Activated CD8-positive, alpha-beta memory T cell treated with anti-CD3 and anti-CD28 coated beads for 36 hours (primary cell): ENCODE results near the gene LZTFL1. TPM values are rescaled to one million over a fixed set of nuclear protein-coding genes. Genes with fewer than 3 reads are reported as not detected.
"Not testable (repeated sequence)": the region's sequence is repeated elsewhere in the genome, so short reads cannot be mapped to it uniquely, and the experiment has no call there.

Experiments used
- CTCF ChIA-PET: fragments of 350-600 bp; sonication (Branson Sonifier 250); formaldehyde crosslinking; loops from one replicate; lab custom pipeline; 2021; ENCODE audit warnings: antibody characterized with exemption; lab: Charles Lee
- POLR2A ChIA-PET: fragments of 350-600 bp; sonication (Branson Sonifier 250); formaldehyde crosslinking; loops from one replicate; lab custom pipeline; 2021; ENCODE audit warnings: antibody characterized with exemption; lab: Charles Lee
- total RNA-seq, 2 experiments: library from RNA; stranded (reverse); gene quantifications; one replicate each; pipeline ENCODE4 v1.2.3, GENCODE V29; 2021

LZTFL1 gene
- total RNA-seq, 2 experiments from 2014 or later, result 9.7 to 10.8 TPM

DNA sequence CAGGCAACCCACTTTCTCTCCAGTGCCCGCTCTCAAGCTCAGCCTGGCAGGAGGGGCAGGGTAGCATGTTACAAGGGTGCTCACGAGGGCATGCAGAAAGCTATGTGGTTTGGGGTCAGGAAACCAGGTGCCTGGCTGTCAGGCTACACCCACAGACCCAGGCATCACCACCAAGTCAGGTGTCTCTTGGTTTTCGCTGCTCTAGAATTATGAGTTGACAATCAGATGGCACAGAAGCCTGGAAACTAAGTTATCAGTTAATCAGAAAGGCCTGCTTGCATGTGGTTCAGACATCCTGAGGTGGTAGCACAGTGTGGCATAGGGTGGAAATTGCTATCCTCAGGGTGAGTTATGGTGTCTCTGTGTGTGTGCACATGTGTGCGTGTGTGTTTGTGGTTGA is 28.2 kb upstream of the LZTFL1 start:
- ChIA-PET CTCF (no interaction called here), POLR2A (no interaction called here)

- POLR2A ChIA-PET, result no interaction called here
- CTCF ChIA-PET, result no interaction called here
Measured at GRCh38 chr3:45869638-45870037, 27.7 kb upstream of the LZTFL1 start.

DNA sequence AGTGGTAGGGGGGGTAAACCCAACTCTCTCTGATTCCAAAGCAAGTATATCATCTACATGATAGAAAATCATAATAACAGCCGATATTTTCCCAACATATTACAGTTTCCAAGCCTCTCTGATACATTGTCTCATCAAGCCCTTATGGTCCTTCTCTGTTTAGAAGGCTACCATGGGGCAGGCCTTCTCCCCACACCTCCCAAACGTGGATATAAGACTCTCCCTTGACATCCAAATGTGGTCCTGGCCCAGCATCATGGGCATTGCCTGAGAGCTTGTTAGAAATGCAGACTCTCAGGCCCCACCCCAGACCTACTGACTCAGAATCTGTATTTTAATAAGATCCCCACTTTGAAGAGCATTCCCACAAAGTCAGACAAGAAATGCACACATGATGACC is 26.7 kb upstream of the LZTFL1 start:
- CTCF ChIA-PET, result no interaction called here
- POLR2A ChIA-PET, result no interaction called here

DNA sequence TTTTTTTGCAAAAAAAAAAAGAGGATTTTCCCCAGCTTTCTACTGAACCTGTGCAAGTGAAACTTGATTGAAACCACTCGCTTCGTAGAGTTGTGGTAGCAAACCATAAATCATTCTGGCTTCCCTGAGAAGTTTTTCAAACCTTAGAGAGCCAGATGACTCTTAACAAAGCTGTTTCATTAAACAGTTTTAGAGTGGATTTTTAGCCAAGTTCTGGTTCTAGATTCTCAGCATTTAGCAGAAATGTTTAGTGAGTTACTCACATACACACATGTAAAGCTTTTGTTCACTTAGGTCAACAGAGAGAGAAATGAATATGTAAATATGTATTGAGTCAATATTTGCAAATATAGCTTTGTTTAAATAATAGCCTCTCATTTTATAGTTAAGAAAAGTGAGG is 26.3 kb upstream of the LZTFL1 start:
- ChIA-PET POLR2A (no interaction called here), CTCF (no interaction called here)

DNA sequence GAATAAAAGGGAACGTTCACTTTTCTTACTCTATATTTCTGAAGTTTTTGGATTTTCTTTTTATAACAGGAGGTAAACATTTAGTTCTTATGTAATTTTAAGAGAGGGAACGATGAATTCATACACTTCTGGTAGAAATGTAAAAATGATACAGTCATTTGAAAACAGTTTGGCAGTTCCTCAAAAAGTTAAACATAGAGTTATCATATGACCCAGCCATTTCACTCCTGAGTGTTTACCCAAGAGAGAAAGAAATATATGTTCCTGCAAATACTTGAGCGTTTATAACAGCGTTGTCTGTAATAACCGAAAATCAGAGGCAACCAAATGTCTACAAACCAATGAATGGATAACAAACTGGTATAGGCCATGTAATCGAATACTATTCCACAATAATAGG is 23.6 kb upstream of the LZTFL1 start:
- POLR2A ChIA-PET, result interaction anchor here (1.5 kb wide), 1 partner anchor 16 kb away, joined by 7 read pairs; no protein-coding TSS in a partner anchor
- CTCF ChIA-PET, result interaction anchor here (0.9 to 1.6 kb wide), 4 partner anchors 16 to 50 kb away, joined by 3 to 7 read pairs (median 5); partner anchors contain the start of gene CCR9

DNA sequence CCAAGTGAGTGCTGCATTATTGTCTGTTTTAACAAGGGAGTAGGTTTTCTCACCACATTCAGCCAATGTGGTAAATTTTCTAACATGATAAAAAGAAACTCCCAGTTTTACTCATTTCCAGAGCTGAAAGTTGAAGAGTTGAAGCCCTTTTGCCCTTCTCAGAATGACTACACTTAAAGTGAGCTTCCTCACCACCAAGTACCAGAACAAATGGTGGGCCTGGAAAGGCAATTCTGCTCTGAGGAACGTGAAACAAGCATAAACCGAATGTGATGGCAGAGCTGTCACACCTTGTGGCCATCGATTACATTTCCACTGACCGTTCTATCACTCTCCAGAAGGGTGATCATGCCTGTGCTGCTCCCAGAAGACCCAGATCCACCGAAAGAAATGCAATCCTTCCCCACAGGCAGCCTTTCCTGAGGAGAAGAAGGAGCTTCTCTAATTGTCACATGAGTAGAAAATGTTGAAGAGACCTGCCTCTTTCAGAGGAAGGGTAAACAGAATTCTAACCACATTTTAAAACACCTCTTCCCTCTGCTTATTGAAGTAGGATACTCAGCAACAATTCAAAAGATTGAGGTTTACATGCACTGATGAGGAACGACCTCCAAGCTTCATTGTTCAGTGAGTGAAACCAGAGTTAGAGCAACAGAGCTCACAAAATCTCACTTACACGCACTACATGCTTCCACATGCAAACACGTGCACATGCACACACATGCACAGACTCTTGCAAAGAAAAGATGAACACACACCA is 23.0 kb upstream of the LZTFL1 start:
- POLR2A ChIA-PET, result interaction anchor here (0.5 to 1.5 kb wide), 3 partner anchors 16 to 489 kb away, joined by 3 to 7 read pairs (median 3); no protein-coding TSS in a partner anchor
- CTCF ChIA-PET, result interaction anchor here (0.7 to 1.6 kb wide), 6 partner anchors 16 to 51 kb away, joined by 3 to 7 read pairs (median 4); partner anchors contain the start of gene CCR9

DNA sequence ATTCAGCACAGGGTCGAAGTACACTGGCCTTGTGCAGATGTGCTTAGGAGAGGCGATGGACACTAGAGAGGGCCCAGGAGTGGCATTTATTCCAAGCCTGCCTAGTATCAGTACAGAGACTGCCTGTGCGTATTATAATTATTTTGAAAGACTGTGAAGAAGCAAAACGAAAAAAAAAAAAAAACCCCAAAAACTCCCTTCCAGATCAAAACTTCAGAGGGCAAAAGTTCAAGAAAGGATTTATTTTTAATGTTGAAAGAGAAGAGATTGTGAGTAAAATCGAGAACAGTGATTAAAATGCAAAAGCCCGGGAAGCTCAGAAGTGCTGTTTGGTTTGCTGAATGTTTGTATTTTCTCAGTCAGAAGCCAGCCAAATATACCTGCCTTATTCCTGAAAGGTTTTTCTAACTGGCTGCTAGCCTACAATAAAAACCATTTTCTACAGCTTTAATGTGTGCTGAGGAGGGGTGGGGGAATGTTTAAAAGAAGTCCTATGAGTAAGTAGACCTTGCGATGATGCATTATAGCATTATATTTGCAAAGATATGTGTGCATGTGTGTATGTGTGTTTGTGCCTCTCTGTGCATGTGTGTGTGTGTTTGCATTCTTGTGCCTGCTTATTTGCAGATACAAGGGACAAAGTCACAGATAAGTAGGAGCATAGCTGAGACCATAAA is 19.3 kb upstream of the LZTFL1 start:
- ChIA-PET CTCF (interaction anchor here (0.7 to 1.1 kb wide), 4 partner anchors 11 to 437 kb away, joined by 3 to 5 read pairs (median 3); no protein-coding TSS in a partner anchor), POLR2A (interaction anchor here (0.7 kb wide), 2 partner anchors 158 to 206 kb away, joined by 3 to 6 read pairs; no protein-coding TSS in a partner anchor)

DNA sequence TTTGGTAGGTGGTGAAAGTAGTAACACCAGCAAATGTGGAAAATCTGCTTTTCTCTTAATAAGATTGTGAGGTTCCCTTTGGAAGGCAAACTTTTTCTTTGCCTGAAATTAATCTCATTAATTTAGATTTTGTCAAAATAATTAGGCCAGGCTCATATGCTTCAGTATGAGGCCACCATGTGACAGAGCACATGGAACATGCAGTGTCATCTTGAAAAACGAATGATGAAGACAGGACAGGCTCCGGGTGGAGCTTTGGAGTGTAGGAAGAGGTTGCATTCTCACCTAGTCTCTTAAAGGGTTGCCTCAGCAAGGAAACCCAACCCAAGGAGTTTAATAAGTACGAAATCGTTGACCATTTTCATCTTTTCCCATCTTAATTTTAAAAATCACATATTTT is 18.6 kb upstream of the LZTFL1 start:
- ChIA-PET POLR2A (no interaction called here), CTCF (no interaction called here)

DNA sequence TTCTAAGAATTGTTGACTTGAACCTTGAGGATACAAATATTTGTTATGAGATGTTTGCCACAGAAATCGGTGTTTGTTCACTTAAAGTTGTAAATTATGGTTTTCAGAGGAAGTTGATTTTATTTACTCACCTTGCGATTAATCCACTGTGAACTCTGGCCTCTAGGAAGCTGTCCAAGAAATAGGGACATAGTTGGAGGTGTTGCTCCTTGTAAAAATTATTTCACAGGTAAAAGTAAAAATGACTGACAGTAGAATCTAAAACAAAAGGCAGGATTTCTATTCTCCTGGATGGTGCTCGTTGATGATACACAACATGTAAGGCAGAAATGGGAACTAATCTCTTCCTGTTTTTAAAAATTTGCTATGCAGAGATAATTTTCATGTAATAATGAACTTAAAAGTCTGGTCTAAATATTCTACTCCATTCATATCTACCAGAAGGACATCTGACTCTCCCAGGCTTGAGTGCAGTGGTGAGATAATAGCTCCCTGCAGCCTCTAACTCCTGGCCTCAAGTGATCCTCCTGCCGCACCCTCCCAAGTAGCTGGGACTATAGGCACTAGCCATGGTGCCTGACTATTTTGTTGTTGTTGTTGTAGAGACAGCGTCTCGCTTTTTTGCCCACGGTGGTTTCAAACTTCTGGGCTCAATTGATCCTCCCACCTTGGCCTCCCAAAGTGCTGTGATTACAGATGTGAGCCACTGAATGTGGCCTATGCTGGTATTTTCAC is 17.1 kb upstream of the LZTFL1 start:
- POLR2A ChIA-PET, result no interaction called here
- CTCF ChIA-PET, result no interaction called here

DNA sequence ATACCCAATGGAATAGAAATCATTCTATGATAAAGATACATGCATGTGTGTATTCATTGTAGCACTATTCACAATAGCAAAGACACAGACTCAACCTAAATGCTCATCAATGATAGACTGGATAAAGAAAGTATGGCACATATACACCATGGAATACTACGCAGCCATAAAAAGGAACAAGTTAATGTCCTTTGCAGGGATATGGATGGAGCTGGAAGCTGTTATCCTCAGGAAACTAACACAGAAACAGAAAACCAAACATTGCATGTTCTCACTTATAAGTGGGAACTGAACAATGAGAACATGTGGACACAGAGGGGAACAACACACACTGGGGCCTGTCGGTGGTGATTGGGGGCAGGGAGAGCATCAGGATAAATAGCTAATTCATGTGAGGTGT is 15.1 kb upstream of the LZTFL1 start:
- CTCF ChIA-PET, POLR2A ChIA-PET: not testable (repeated sequence)

- CTCF ChIA-PET, POLR2A ChIA-PET: not testable (repeated sequence)
Measured at GRCh38 chr3:45856323-45856722, 14.4 kb upstream of the LZTFL1 start.

DNA sequence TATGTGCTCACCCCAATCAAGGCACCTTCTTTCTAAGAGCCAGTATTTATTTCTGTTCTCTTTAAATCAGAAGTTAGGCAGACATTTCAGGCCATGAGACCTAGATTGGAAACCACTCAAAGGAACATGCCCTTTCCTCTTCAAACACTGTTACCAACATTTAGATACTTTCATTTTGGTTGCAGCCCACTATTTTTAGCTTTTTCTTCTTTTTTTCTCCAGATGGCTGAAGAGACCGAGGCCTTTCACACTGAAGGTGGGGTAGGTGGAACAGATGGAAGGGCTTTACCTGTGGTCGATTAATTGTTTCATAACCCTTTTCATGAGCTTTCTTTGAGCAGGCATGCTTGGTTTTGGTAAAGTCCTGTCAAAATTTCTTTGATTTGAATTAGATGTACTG is 10.9 kb upstream of the LZTFL1 start:
- ChIA-PET CTCF (no interaction called here), POLR2A (no interaction called here)

GRCh38 chr3:45848392-45848791 is 6.5 kb upstream of the LZTFL1 start:
- ChIA-PET CTCF (no interaction called here), POLR2A (no interaction called here)

GRCh38 chr3:45844616-45845015 is 2.7 kb upstream of the LZTFL1 start:
- ChIA-PET POLR2A (no interaction called here), CTCF (no interaction called here)

DNA sequence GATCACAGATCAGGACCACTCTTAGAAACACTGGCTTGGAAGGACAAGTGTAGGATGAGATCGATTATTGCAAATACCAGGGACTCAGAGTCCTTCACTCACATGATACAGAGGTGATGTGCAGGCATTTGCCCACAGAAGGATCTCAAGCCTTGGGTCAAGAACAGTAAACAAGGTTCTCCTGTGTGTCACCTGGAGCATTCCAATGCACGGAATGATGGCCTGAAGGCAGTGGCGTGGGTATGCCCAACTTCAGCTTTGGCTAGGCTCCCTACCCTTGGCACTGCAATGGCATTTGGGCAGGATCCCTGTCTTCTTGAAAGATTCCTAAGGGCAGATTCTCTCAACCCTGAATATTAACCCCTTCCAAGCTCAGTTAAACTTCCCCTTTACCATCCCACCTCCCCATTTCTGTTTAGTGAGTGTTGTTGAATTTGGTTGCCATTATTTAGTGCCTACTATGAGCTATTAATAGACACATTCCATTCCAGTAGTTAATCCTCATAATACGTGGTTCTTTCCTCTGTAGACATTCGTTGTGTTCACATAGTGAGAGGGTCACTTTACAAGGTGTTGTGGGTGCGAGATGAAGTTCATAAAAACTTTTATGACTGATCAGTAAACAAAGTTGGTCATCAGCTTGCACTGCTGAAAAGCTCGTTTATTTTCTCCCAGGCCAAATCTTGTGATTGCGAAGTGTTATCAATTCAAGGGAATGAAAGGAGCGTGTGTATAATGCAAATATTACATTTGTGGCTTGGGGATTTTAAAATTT is 1.1 kb upstream of the LZTFL1 start:
- ChIA-PET POLR2A (no interaction called here), CTCF (interaction anchor here (1.3 to 2.8 kb wide), 3 partner anchors 11 to 86 kb away, joined by 3 to 11 read pairs (median 4); no protein-coding TSS in a partner anchor)

DNA sequence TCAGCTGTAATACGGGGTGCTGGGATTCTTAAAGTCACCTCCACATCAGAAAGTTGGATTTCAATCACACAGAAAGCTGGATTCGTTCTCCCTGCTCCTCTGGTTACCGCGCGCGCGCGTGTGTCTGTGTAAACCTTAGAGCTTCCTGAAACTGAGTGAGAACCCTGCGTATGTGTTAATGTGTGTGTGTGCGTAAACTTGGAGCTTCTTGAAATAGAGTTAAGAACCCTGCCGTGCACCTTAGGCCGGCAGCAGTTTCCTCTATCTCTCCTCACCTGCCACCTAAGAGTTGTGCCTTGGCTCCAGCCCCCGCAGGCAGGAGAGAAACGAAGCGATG is 531 bp downstream of the LZTFL1 start:
- CTCF ChIA-PET, result interaction anchor here (0.9 to 2.8 kb wide), 3 partner anchors 81 to 98 kb away, joined by 3 to 11 read pairs (median 4); no protein-coding TSS in a partner anchor

GRCh38 chr3:45838466-45838865 is 3.5 kb downstream of the LZTFL1 start:
- ChIA-PET CTCF (interaction anchor here (1.1 kb wide), 1 partner anchor 100 kb away, joined by 3 read pairs; no protein-coding TSS in a partner anchor), POLR2A (no interaction called here)

More for the DNA sequence above, 531 bp downstream of the LZTFL1 start:
- POLR2A ChIA-PET, result interaction anchor here (0.8 kb wide), 1 partner anchor 9 kb away, joined by 4 read pairs; no protein-coding TSS in a partner anchor

- CTCF ChIA-PET, result interaction anchor here (1.1 to 1.4 kb wide), 4 partner anchors 10 to 83 kb away, joined by 3 to 5 read pairs (median 3); no protein-coding TSS in a partner anchor
- POLR2A ChIA-PET, result interaction anchor here (1.2 kb wide), 1 partner anchor 9 kb away, joined by 4 read pairs; no protein-coding TSS in a partner anchor
Measured at GRCh38 chr3:45832699-45833098, 9.2 kb downstream of the LZTFL1 start.
